ENCODE results near the gene CHMP4B. TPM values are rescaled to one million over a fixed set of nuclear protein-coding genes. Genes with fewer than 3 reads are reported as not detected.

CHMP4B gene
- total and polyA plus RNA-seq, 2 donors (not counting 1 experiment from before 2014, with no cell fraction given): 62.3 to 83.9 TPM

DNA sequence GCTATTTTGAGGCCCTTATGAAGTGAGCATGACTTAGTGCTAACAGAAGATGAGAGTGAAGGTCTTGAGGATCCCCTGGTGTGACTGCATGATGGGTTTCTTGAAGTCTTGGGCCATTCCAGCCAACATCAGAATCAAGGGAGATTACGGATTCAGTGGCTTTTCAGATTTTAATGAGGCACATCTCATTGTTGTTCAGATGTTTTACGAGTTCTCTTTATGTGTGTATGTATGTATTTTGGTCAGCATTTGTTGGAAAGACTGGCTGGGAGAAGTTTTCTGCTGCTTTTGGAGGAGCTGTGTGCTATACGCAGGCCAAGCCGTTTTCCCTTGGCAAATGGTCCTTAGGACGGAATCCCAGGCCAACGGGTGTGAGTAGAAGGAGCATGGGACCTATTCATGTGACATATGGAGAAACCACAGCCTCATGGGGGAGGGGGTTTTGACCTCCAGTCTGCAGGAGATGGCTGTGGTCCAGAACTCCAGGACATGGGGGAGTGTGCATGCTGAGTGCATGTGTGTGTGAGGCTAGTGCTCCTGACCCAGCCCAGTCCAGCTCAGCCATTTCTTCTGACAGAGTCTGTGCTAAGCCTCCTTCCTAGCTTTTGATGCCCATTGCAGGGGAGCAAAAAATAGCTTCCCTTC is 35.3 kb downstream of the CHMP4B start:
- TF ChIP-seq, protein P1, sequence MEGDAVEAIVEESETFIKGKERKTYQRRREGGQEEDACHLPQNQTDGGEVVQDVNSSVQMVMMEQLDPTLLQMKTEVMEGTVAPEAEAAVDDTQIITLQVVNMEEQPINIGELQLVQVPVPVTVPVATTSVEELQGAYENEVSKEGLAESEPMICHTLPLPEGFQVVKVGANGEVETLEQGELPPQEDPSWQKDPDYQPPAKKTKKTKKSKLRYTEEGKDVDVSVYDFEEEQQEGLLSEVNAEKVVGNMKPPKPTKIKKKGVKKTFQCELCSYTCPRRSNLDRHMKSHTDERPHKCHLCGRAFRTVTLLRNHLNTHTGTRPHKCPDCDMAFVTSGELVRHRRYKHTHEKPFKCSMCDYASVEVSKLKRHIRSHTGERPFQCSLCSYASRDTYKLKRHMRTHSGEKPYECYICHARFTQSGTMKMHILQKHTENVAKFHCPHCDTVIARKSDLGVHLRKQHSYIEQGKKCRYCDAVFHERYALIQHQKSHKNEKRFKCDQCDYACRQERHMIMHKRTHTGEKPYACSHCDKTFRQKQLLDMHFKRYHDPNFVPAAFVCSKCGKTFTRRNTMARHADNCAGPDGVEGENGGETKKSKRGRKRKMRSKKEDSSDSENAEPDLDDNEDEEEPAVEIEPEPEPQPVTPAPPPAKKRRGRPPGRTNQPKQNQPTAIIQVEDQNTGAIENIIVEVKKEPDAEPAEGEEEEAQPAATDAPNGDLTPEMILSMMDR (IDR thresholded peaks at IDR 0.05): no peak
- no peak for TF ChIP-seq EZH2 (IDR thresholded peaks at IDR 0.05; ENCODE audit: borderline replicate concordance, insufficient read depth, low read depth, low read length, poor library complexity, severe bottlenecking)
- CTCF ChIA-PET: interaction anchor here (0.6 to 1.2 kb wide), 4 partner anchors 10 to 307 kb away, joined by 3 read pairs; no protein-coding TSS in a partner anchor
- Histone ChIP-seq H3K79me2 (ENCODE audit: control insufficient read depth, insufficient read depth, low read length) (peaks cover 78% of the 10 kb centered on the region), H3K4me2 (replicated peaks; ENCODE audit: low read depth, low read length, poor library complexity, severe bottlenecking) (no peak overlapping the region), H2AFZ (ENCODE audit: insufficient read depth, low read depth, low read length, poor library complexity, severe bottlenecking) (no peak overlapping the region), H3K4me1 (ENCODE audit: control insufficient read depth in 2 of 2, insufficient read depth in 2 of 2, low read length in 2 of 2) (peaks cover 35 to 36% of the 10 kb centered on the region in 2 donors), H3K4me3 (ENCODE audit: control extremely low read depth in 1 of 5, extremely low read depth in 1 of 5, insufficient read depth in 1 of 5, low read depth in 2 of 5, low read length in 4 of 5) (no peak overlapping the region), H3K27me3 (replicated peaks in 1 of 4; ENCODE audit: control extremely low read depth in 1 of 4, control insufficient read depth in 3 of 4, insufficient read depth in 4 of 4, low read length in 3 of 4) (no peaks in the 10 kb centered on the region), H3K36me3 (replicated peaks in 1 of 2; ENCODE audit: control extremely low read depth in 1 of 2, control insufficient read depth in 1 of 2, extremely low read depth in 1 of 2, insufficient read depth in 2 of 2, low read length in 1 of 2) (peaks cover 0 to 33% of the 10 kb centered on the region in 2 experiments), H4K20me1 (ENCODE audit: control insufficient read depth, insufficient read depth, low read length, poor library complexity, severe bottlenecking) (peaks cover 94% of the 10 kb centered on the region), H3K9me3 (ENCODE audit: control extremely low read depth in 1 of 3, control insufficient read depth in 2 of 3, insufficient read depth in 1 of 3, low read length in 2 of 3) (no peaks in the 10 kb centered on the region), H3K27ac (ENCODE audit: low read length in 2 of 2) (no peak overlapping the region), H3K9ac (ENCODE audit: low read length) (no peak overlapping the region)
- Mint-ChIP-seq H3K4me1 (peaks cover 66% of the 10 kb centered on the region), H3K4me3 (no peak overlapping the region), H3K27ac (peak overlapping the region; percentile 0), H3K9me3 (ENCODE audit: insufficient read depth) (no peaks in the 10 kb centered on the region), H3K27me3 (no peaks in the 10 kb centered on the region)
- POLR2A ChIA-PET: no interaction called here
- DNase-seq: no peak
- 94% methylated on average over 6 of the region's 6 CpGs for WGBS (ENCODE audit: insufficient coverage)
- no peak for ATAC-seq (ENCODE audit: low read depth)
- intact Hi-C loops (cut with micrococcal nuclease): no loop called here

DNA sequence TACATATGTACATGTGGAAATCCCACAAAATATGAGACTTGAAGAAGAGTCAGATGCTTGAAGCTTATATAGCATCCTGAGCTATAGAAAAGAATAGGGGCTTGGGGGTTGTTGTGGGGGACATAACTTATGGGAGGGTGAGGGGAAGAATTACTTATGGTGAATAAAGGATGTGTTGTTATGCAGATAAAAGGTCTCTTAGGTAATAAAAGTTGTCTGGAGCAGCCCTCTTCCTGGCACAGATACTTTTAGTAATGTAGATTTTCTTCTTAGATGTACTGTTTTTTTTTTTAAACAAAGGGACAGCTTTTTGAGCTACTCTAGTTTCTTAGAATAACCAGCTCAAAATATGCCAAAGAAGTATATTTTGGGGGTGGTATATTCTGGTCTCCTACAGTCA is 35.9 kb downstream of the CHMP4B start:
- ATAC-seq (ENCODE audit: low read depth) (no peak), DNase-seq (no peak)
- no peak for TF ChIP-seq EZH2 (IDR thresholded peaks at IDR 0.05; ENCODE audit: borderline replicate concordance, insufficient read depth, low read depth, low read length, poor library complexity, severe bottlenecking)
- TF ChIP-seq, protein P1 (IDR thresholded peaks at IDR 0.05): no peak
- peaks cover 29 to 30% of the 10 kb centered on the region in 2 donors for H3K4me1 ChIP-seq (ENCODE audit: control insufficient read depth in 2 of 2, insufficient read depth in 2 of 2, low read length in 2 of 2)
- H3K27me3 Mint-ChIP-seq: no peaks in the 10 kb centered on the region
- H3K27me3 ChIP-seq (replicated peaks in 1 of 4; ENCODE audit: control extremely low read depth in 1 of 4, control insufficient read depth in 3 of 4, insufficient read depth in 4 of 4, low read length in 3 of 4): no peaks in the 10 kb centered on the region
- peak overlapping the region; percentile 37 for H3K27ac Mint-ChIP-seq
- POLR2A ChIA-PET: no interaction called here
- H3K4me1 Mint-ChIP-seq: peaks cover 61% of the 10 kb centered on the region
- no peak overlapping the region for H3K4me2 ChIP-seq (replicated peaks; ENCODE audit: low read depth, low read length, poor library complexity, severe bottlenecking)
- peaks cover 94% of the 10 kb centered on the region for H4K20me1 ChIP-seq (ENCODE audit: control insufficient read depth, insufficient read depth, low read length, poor library complexity, severe bottlenecking)
- H3K4me3 ChIP-seq (ENCODE audit: control extremely low read depth in 1 of 5, extremely low read depth in 1 of 5, insufficient read depth in 1 of 5, low read depth in 2 of 5, low read length in 4 of 5): no peak overlapping the region
- peaks cover 72% of the 10 kb centered on the region for H3K79me2 ChIP-seq (ENCODE audit: control insufficient read depth, insufficient read depth, low read length)
- no peak overlapping the region for H2AFZ ChIP-seq (ENCODE audit: insufficient read depth, low read depth, low read length, poor library complexity, severe bottlenecking)
- CTCF ChIA-PET: interaction anchor here (0.6 to 1.2 kb wide), 4 partner anchors 10 to 307 kb away, joined by 3 read pairs; no protein-coding TSS in a partner anchor
- H3K4me3 Mint-ChIP-seq: no peak overlapping the region
- intact Hi-C loops (cut with micrococcal nuclease): no loop called here
- H3K27ac ChIP-seq (ENCODE audit: low read length in 2 of 2): no peak overlapping the region
- H3K9ac ChIP-seq (ENCODE audit: low read length): no peak overlapping the region
- no peaks in the 10 kb centered on the region for H3K9me3 ChIP-seq (ENCODE audit: control extremely low read depth in 1 of 3, control insufficient read depth in 2 of 3, insufficient read depth in 1 of 3, low read length in 2 of 3)
- peaks cover 0 to 39% of the 10 kb centered on the region in 2 experiments for H3K36me3 ChIP-seq (replicated peaks in 1 of 2; ENCODE audit: control extremely low read depth in 1 of 2, control insufficient read depth in 1 of 2, extremely low read depth in 1 of 2, insufficient read depth in 2 of 2, low read length in 1 of 2)
- no peaks in the 10 kb centered on the region for H3K9me3 Mint-ChIP-seq (ENCODE audit: insufficient read depth)

Data from B cell (primary cell).